Stimulated activated CD8-positive, alpha-beta memory T cell treated with anti-CD3 and anti-CD28 coated beads, Interleukin-15, amount 100 ng/mL, for 24 hours (primary cell): ENCODE measurements around the gene CLDN14.

Experiments
- DNase-seq: peaks from one replicate; pipeline ENCODE4 v3.0.0-alpha.2; 2020; ENCODE audit warnings: low read depth

CLDN14 gene

GRCh38 chr21:36471254-36471723 lies 8.6 kb downstream of the CLDN14 start:
- no peak for DNase-seq

- DNase-seq = no peak
Measured at GRCh38 chr21:36470294-36470693, 9.6 kb downstream of the CLDN14 start.

- no peak for DNase-seq
Measured at GRCh38 chr21:36466061-36466511, 13.8 kb downstream of the CLDN14 start.

GRCh38 chr21:36465478-36465877 lies 14.4 kb downstream of the CLDN14 start:
- DNase-seq = no peak

GRCh38 chr21:36464590-36464989 lies 15.3 kb downstream of the CLDN14 start:
- no peak for DNase-seq

- DNase-seq = no peak
Measured at GRCh38 chr21:36463991-36464390, 15.9 kb downstream of the CLDN14 start.

- DNase-seq = no peak
Measured at GRCh38 chr21:36463204-36463603, 16.7 kb downstream of the CLDN14 start.

GRCh38 chr21:36461918-36462486 lies 17.9 kb downstream of the CLDN14 start:
- DNase-seq = no peak

- DNase-seq = no peak
Measured at GRCh38 chr21:36461277-36461917, 18.5 kb downstream of the CLDN14 start.

- no peak for DNase-seq
Measured at GRCh38 chr21:36460866-36461265, 19.1 kb downstream of the CLDN14 start.

- no peak for DNase-seq
Measured at GRCh38 chr21:36459098-36459497, 20.8 kb downstream of the CLDN14 start.

- DNase-seq = no peak
Measured at GRCh38 chr21:36456729-36457414, 23.1 kb downstream of the CLDN14 start.

GRCh38 chr21:36454706-36455105 lies 25.2 kb downstream of the CLDN14 start:
- DNase-seq = no peak

- DNase-seq = no peak
Measured at GRCh38 chr21:36454093-36454531, 25.8 kb downstream of the CLDN14 start.

GRCh38 chr21:36452281-36452825 lies 27.6 kb downstream of the CLDN14 start:
- DNase-seq = no peak

GRCh38 chr21:36451506-36451905 lies 28.4 kb downstream of the CLDN14 start:
- DNase-seq = no peak

GRCh38 chr21:36450511-36450910 lies 29.4 kb downstream of the CLDN14 start:
- DNase-seq = no peak

GRCh38 chr21:36446301-36446700 lies 33.6 kb downstream of the CLDN14 start:
- no peak for DNase-seq

GRCh38 chr21:36441715-36442114 lies 38.2 kb downstream of the CLDN14 start:
- DNase-seq = no peak

GRCh38 chr21:36437745-36438128 lies 42.2 kb downstream of the CLDN14 start:
- no peak for DNase-seq

GRCh38 chr21:36436829-36437744 lies 42.8 kb downstream of the CLDN14 start:
- no peak for DNase-seq

GRCh38 chr21:36434144-36434543 lies 45.8 kb downstream of the CLDN14 start:
- DNase-seq = no peak
